Thyroid gland (tissue), 4 donors: Measurements from ENCODE around the gene SLC8A3.

Experiments used
- CTCF ChIP-seq, 6 experiments: fragments of 200-600 bp in 3 of 6; fragments of 450-650 bp in 3 of 6; sonication (generic) in 3 of 6; IDR thresholded peaks; one replicate each; pipeline ENCODE4 v1.5.1; 2016 to 2019; ENCODE audit warnings: antibody characterized with exemption in 6 of 6, mild to moderate bottlenecking in 2 of 6, inconsistent platforms in 1 of 6, moderate library complexity in 1 of 6
- POLR2A ChIP-seq, 2 donors: fragments of 450-650 bp; IDR thresholded peaks; one replicate each; pipeline ENCODE4 v1.6.1; 2017; ENCODE audit warnings: antibody characterized with exemption in 2 of 2, mild to moderate bottlenecking in 2 of 2, moderate library complexity in 1 of 2

- no peak for TF ChIP-seq CTCF (IDR thresholded peaks at IDR 0.05)
- no peak for TF ChIP-seq POLR2A (IDR thresholded peaks at IDR 0.05)
Observed at GRCh38 chr14:70168406-70168805, 20.3 kb downstream of the SLC8A3 start.
